ENCODE data around the gene TMEM120A. TPM values are rescaled to one million over a fixed set of nuclear protein-coding genes. Genes with fewer than 3 reads are reported as not detected.

TMEM120A gene
- total and polyA plus RNA-seq, 4 experiments from 2014 or later = 24.1 to 38.1 (median 29.3) TPM

- H3K36me3 Mint-ChIP-seq = peaks cover 17 to 23% of the 10 kb centered on the region in 2 donors
- CTCF ChIA-PET (ENCODE audit: partially characterized antibody) = interaction anchor here (1.2 kb wide), 1 partner anchor 9 kb away, joined by 3 read pairs; no protein-coding TSS in a partner anchor
- no peak overlapping the region for H3K4me3 ChIP-seq (ENCODE audit: low read length in 2 of 2)
- H3K27ac Mint-ChIP-seq = peak overlapping the region in 1 of 7 donors; percentile 23
- intact Hi-C loops (cut with micrococcal nuclease) = no loop called here
- H3K9me3 Mint-ChIP-seq = no peaks in the 10 kb centered on the region
- POLR2A ChIA-PET (ENCODE audit: partially characterized antibody) = no interaction called here
- H3K9me3 ChIP-seq (ENCODE audit: control insufficient read depth in 1 of 2, low read length in 2 of 2) = no peaks in the 10 kb centered on the region
- H3K4me3 Mint-ChIP-seq = no peak overlapping the region
- H3K4me1 Mint-ChIP-seq = peaks cover 0 to 4% (median 2%) of the 10 kb centered on the region in 4 donors
- no peaks in the 10 kb centered on the region for H3K27me3 Mint-ChIP-seq
- no peaks in the 10 kb centered on the region for H3K4me1 ChIP-seq (ENCODE audit: insufficient read depth, low read length)
- H3K27me3 ChIP-seq (ENCODE audit: insufficient read depth, low read length) = no peaks in the 10 kb centered on the region
- no peaks in the 10 kb centered on the region for H3K36me3 ChIP-seq (ENCODE audit: insufficient read depth, low read length)
- H3K27ac ChIP-seq (ENCODE audit: low read depth, low read length) = no peak overlapping the region
- no peak for DNase-seq
Observed at GRCh38 chr7:75963381-75963995, 30.9 kb downstream of the TMEM120A start.

DNA sequence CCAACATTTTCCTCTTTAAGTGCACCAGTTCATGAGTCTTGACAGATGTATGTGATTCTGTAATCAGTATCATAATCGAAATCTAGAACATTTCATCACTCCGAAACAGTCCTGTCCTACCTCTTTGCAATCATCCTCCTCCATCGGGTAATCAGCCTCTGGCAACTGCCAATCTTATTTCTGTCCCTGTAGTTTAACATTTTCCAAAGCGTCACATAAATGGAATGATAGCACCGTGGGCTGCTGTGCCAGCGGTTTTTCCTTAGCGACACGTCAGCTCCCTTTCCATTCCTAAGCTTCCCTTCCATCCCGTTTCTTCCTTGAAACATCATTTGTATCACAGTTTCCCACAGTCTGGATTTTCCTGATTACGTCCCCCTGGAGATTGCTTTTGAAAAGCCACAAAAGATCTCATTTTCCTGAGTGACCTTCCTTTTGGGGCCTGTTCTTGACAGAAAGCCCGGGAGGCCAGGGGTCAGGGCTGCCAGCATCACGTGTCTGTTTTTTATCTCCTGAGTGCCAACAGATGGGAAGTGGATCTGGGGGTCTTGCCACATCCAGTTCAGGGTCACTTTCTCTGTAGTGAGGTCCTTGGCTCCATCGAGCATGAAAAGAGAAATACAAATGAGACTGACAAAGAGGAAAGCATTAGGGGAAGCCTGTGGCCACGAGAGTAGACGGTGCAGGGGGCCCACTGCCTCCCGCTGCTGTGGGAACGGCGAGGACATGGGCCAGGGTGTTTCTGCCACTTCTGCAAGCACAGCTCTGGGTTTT is 31.6 kb downstream of the TMEM120A start:
- H3K36me3 ChIP-seq (ENCODE audit: insufficient read depth, low read length) = no peaks in the 10 kb centered on the region
- CTCF ChIA-PET (ENCODE audit: partially characterized antibody) = no interaction called here
- no peak overlapping the region for H3K27ac ChIP-seq (ENCODE audit: low read depth, low read length)
- H3K27ac Mint-ChIP-seq = peak overlapping the region in 2 of 7 donors; percentile 0 to 17
- H3K4me3 Mint-ChIP-seq = no peak overlapping the region
- H3K9me3 ChIP-seq (ENCODE audit: control insufficient read depth in 1 of 2, low read length in 2 of 2) = no peaks in the 10 kb centered on the region
- no peak overlapping the region for H3K4me3 ChIP-seq (ENCODE audit: low read length in 2 of 2)
- DNase-seq = no peak
- intact Hi-C loops (cut with micrococcal nuclease) = no loop called here
- H3K27me3 Mint-ChIP-seq = no peaks in the 10 kb centered on the region
- peaks cover 18 to 27% of the 10 kb centered on the region in 2 donors for H3K36me3 Mint-ChIP-seq
- no peaks in the 10 kb centered on the region for H3K4me1 ChIP-seq (ENCODE audit: insufficient read depth, low read length)
- no peaks in the 10 kb centered on the region for H3K9me3 Mint-ChIP-seq
- H3K4me1 Mint-ChIP-seq = peaks cover 0 to 4% (median 2%) of the 10 kb centered on the region in 4 donors
- POLR2A ChIA-PET (ENCODE audit: partially characterized antibody) = no interaction called here
- H3K27me3 ChIP-seq (ENCODE audit: insufficient read depth, low read length) = no peaks in the 10 kb centered on the region

DNA sequence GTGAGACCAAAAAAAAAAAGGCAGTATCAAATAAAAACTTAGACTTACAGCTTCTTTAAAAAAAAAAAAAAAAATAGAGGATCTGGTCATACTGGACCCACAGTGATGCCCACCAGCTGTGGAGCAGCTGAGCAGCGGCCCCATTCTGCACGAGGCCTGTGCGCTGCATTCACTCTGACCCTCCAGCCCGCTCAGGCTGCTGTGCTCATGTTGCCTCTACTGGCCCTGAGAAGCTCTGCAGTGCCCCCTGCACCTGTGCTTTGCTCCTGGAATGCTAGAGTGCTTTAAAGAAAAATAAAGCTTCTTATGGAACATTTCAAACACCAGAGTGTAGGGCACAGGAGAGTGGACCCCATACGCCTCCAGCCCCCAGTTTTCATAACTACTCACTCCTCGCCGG is 33.2 kb downstream of the TMEM120A start:
- intact Hi-C loops (cut with micrococcal nuclease) = no loop called here

DNA sequence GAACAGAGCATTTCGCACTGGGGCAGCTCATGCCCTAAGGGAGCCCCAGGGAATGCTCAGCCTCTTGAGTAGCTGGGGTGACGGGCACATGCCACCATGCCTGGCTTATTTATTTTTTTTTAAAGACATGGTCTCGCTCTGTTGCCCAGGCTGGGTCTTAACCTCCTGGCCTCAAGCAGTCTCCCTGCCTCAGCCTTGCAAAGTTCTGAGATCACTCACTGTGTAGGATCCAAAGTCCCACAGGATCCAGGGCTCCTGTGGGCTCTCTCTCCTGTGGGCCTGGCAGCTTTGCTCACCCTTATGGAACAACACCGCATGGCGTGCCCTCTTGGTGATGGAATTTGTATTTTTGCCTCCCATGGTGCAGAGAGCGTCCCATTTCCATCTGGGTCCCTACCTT is 34.0 kb downstream of the TMEM120A start:
- Histone ChIP-seq H3K27ac (ENCODE audit: low read depth, low read length) (no peak overlapping the region), H3K27me3 (ENCODE audit: insufficient read depth, low read length) (no peaks in the 10 kb centered on the region), H3K36me3 (ENCODE audit: insufficient read depth, low read length) (peaks cover 8% of the 10 kb centered on the region), H3K4me3 (ENCODE audit: low read length in 2 of 2) (no peak overlapping the region), H3K4me1 (ENCODE audit: insufficient read depth, low read length) (no peaks in the 10 kb centered on the region), H3K9me3 (ENCODE audit: control insufficient read depth in 1 of 2, low read length in 2 of 2) (no peaks in the 10 kb centered on the region)
- H3K4me1 Mint-ChIP-seq = peaks cover 0 to 4% (median 2%) of the 10 kb centered on the region in 4 donors
- H3K9me3 Mint-ChIP-seq = no peaks in the 10 kb centered on the region
- POLR2A ChIA-PET (ENCODE audit: partially characterized antibody) = no interaction called here
- no peaks in the 10 kb centered on the region for H3K27me3 Mint-ChIP-seq
- no peak for DNase-seq
- CTCF ChIA-PET (ENCODE audit: partially characterized antibody) = no interaction called here
- intact Hi-C loops (cut with micrococcal nuclease) = no loop called here
- H3K36me3 Mint-ChIP-seq = peaks cover 29 to 42% of the 10 kb centered on the region in 2 donors
- no peak overlapping the region for H3K27ac Mint-ChIP-seq
- no peak overlapping the region for H3K4me3 Mint-ChIP-seq

More for the DNA sequence above, 33.2 kb downstream of the TMEM120A start:
- Histone ChIP-seq H3K4me1 (ENCODE audit: insufficient read depth, low read length) (no peaks in the 10 kb centered on the region), H3K27me3 (ENCODE audit: insufficient read depth, low read length) (no peaks in the 10 kb centered on the region), H3K4me3 (ENCODE audit: low read length in 2 of 2) (no peak overlapping the region), H3K36me3 (ENCODE audit: insufficient read depth, low read length) (peaks cover 3% of the 10 kb centered on the region), H3K9me3 (ENCODE audit: control insufficient read depth in 1 of 2, low read length in 2 of 2) (no peaks in the 10 kb centered on the region), H3K27ac (ENCODE audit: low read depth, low read length) (no peak overlapping the region)
- Mint-ChIP-seq H3K36me3 (peaks cover 25 to 37% of the 10 kb centered on the region in 2 donors), H3K9me3 (no peaks in the 10 kb centered on the region), H3K4me1 (peaks cover 0 to 4% (median 2%) of the 10 kb centered on the region in 4 donors), H3K4me3 (no peak overlapping the region), H3K27me3 (no peaks in the 10 kb centered on the region), H3K27ac (no peak overlapping the region)
- POLR2A ChIA-PET (ENCODE audit: partially characterized antibody) = no interaction called here
- CTCF ChIA-PET (ENCODE audit: partially characterized antibody) = no interaction called here
- no peak for DNase-seq

DNA sequence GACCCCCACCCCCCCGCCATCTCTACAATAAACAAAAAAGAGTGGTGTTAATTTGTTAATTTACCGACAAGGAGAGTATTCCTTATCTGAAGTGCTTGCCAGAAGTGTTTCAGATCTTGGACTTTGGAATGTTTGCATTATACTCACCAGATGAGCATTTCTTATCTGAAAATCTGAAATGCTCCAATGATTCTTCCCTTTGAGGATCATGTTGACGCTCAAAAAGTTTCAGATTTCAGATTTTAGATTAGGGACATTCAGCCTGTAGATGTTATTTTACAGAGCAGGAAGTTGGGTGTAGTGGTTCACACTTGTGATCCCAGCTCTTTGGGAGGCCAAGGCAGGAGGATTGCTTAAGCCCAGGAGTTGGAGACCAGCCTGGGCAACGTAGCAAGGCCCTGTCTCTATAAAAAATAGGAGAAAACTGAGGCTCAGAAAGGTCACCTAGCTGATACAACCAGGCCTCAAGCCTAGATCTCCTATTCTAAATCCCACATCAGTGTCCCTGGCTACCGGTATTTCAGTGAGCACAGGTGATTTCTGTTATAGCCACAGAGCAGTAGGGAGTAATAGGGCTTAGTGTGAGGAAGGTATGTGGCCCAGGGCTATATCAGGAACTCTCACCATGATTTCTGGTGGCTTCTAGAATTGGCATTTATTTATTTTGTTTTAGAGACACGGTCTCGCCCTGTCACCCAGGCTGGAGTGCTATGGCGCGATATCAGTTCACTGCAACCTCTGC is 35.4 kb downstream of the TMEM120A start:
- peaks cover 30 to 45% of the 10 kb centered on the region in 2 donors for H3K36me3 Mint-ChIP-seq
- no peak overlapping the region for H3K4me3 ChIP-seq (ENCODE audit: low read length in 2 of 2)
- peaks cover 0 to 4% (median 2%) of the 10 kb centered on the region in 4 donors for H3K4me1 Mint-ChIP-seq
- ChIA-PET POLR2A (ENCODE audit: partially characterized antibody) (no interaction called here), CTCF (ENCODE audit: partially characterized antibody) (no interaction called here)
- H3K27me3 ChIP-seq (ENCODE audit: insufficient read depth, low read length) = no peaks in the 10 kb centered on the region
- peaks cover 8% of the 10 kb centered on the region for H3K36me3 ChIP-seq (ENCODE audit: insufficient read depth, low read length)
- no peak for DNase-seq
- H3K27me3 Mint-ChIP-seq = no peaks in the 10 kb centered on the region
- H3K9me3 ChIP-seq (ENCODE audit: control insufficient read depth in 1 of 2, low read length in 2 of 2) = no peaks in the 10 kb centered on the region
- no peak overlapping the region for H3K4me3 Mint-ChIP-seq
- H3K4me1 ChIP-seq (ENCODE audit: insufficient read depth, low read length) = no peaks in the 10 kb centered on the region
- H3K27ac ChIP-seq (ENCODE audit: low read depth, low read length) = no peak overlapping the region
- no peaks in the 10 kb centered on the region for H3K9me3 Mint-ChIP-seq
- H3K27ac Mint-ChIP-seq = no peak overlapping the region
- intact Hi-C loops (cut with micrococcal nuclease) = no loop called here

- ChIA-PET CTCF (ENCODE audit: partially characterized antibody) (interaction anchor here (1.5 kb wide), 1 partner anchor 15 kb away, joined by 3 read pairs; no protein-coding TSS in a partner anchor), POLR2A (ENCODE audit: partially characterized antibody) (no interaction called here)
- peak overlapping the region in 1 of 7 donors; percentile 29 for H3K27ac Mint-ChIP-seq
- H3K9me3 Mint-ChIP-seq = no peaks in the 10 kb centered on the region
- intact Hi-C loops (cut with micrococcal nuclease) = no loop called here
- peaks cover 8% of the 10 kb centered on the region for H3K36me3 ChIP-seq (ENCODE audit: insufficient read depth, low read length)
- peaks cover 26 to 45% of the 10 kb centered on the region in 2 donors for H3K36me3 Mint-ChIP-seq
- DNase-seq = no peak
- H3K27me3 ChIP-seq (ENCODE audit: insufficient read depth, low read length) = no peaks in the 10 kb centered on the region
- no peaks in the 10 kb centered on the region for H3K27me3 Mint-ChIP-seq
- H3K4me1 ChIP-seq (ENCODE audit: insufficient read depth, low read length) = no peaks in the 10 kb centered on the region
- peaks cover 0 to 1% (median 0%) of the 10 kb centered on the region in 4 donors for H3K4me1 Mint-ChIP-seq
- no peak overlapping the region for H3K4me3 Mint-ChIP-seq
- H3K27ac ChIP-seq (ENCODE audit: low read depth, low read length) = no peak overlapping the region
- no peaks in the 10 kb centered on the region for H3K9me3 ChIP-seq (ENCODE audit: control insufficient read depth in 1 of 2, low read length in 2 of 2)
- no peak overlapping the region for H3K4me3 ChIP-seq (ENCODE audit: low read length in 2 of 2)
Observed at GRCh38 chr7:75957021-75957736, 37.2 kb downstream of the TMEM120A start.

Data from CD4-positive, alpha-beta memory T cell (primary cell).